ENCODE results near the gene PDE6B. TPM values are rescaled to one million over a fixed set of nuclear protein-coding genes. Genes with fewer than 3 reads are reported as not detected.
"Not testable (repeated sequence)": the region's sequence is repeated elsewhere in the genome, so short reads cannot be mapped to it uniquely, and the experiment has no call there.

Gene PDE6B
- total RNA-seq, 2 experiments from 2014 or later: 11.4 to 13.9 TPM

GRCh38 chr4:704971-705277 is 79.6 kb downstream of the PDE6B start:
- peaks cover 3% of the 10 kb centered on the region for H3K36me3 Mint-ChIP-seq (ENCODE audit: low read depth)
- ChIA-PET CTCF (no interaction called here), POLR2A (no interaction called here)
- H3K27me3 Mint-ChIP-seq: no peaks in the 10 kb centered on the region
- DNase-seq: no peak
- peaks cover 18% of the 10 kb centered on the region for H3K4me1 Mint-ChIP-seq (ENCODE audit: low read depth)
- H3K27ac Mint-ChIP-seq: no peak overlapping the region
- no peak for TF ChIP-seq CTCF (IDR thresholded peaks at IDR 0.05)
- no peak for ATAC-seq
- intact Hi-C loops (cut with micrococcal nuclease): no loop called here
- H3K4me3 Mint-ChIP-seq: peak overlapping the region; percentile 68
- no peaks in the 10 kb centered on the region for H3K9me3 Mint-ChIP-seq

- Mint-ChIP-seq H3K27ac (no peak within 1 kb of the TSS), H3K36me3 (ENCODE audit: low read depth) (peaks cover 3% of the 10 kb centered on the region), H3K4me3 (peak within 1 kb of the TSS; percentile 68), H3K27me3 (no peaks in the 10 kb centered on the region), H3K9me3 (no peaks in the 10 kb centered on the region), H3K4me1 (ENCODE audit: low read depth) (peaks cover 20% of the 10 kb centered on the region)
- ChIA-PET CTCF (no interaction called here), POLR2A (no interaction called here)
- TF ChIP-seq CTCF (IDR thresholded peaks at IDR 0.05): no peak
- ATAC-seq: peak; percentile 99
- peak; percentile 98 for DNase-seq
- intact Hi-C loops (cut with micrococcal nuclease): no loop called here
These were observed 80.1 kb downstream of the PDE6B start, which contains the start of gene PCGF3 for GRCh38 chr4:705278-706082. Gene PCGF3, plus strand, starts transcription at chr4:705832. Its CDS starts 27,849 bp downstream, at chr4:733681.

GRCh38 chr4:706083-706633 is 80.8 kb downstream of the PDE6B start:
- intact Hi-C loops (cut with micrococcal nuclease); DNase-seq; H3K27ac Mint-ChIP-seq; CTCF ChIA-PET; ATAC-seq; H3K27me3 Mint-ChIP-seq; POLR2A ChIA-PET; H3K9me3 Mint-ChIP-seq; H3K36me3 Mint-ChIP-seq (ENCODE audit: low read depth): not testable (repeated sequence)
- H3K4me3 Mint-ChIP-seq: peak overlapping the region; percentile 68
- H3K4me1 Mint-ChIP-seq (ENCODE audit: low read depth): peaks cover 22% of the 10 kb centered on the region

- CTCF ChIA-PET: no interaction called here
- Mint-ChIP-seq H3K27ac (no peak overlapping the region), H3K27me3 (no peaks in the 10 kb centered on the region), H3K4me3 (no peak overlapping the region), H3K9me3 (no peaks in the 10 kb centered on the region), H3K4me1 (ENCODE audit: low read depth) (peaks cover 22% of the 10 kb centered on the region), H3K36me3 (ENCODE audit: low read depth) (peaks cover 3% of the 10 kb centered on the region)
- TF ChIP-seq CTCF (IDR thresholded peaks at IDR 0.05): no peak
- POLR2A ChIA-PET: no interaction called here
- DNase-seq (no peak), ATAC-seq (no peak)
- intact Hi-C loops (cut with micrococcal nuclease): no loop called here
These were observed 81.6 kb downstream of the PDE6B start for GRCh38 chr4:706834-707598.

- intact Hi-C loops (cut with micrococcal nuclease): no loop called here
These were observed 82.7 kb downstream of the PDE6B start for GRCh38 chr4:707929-708630.

More at GRCh38 chr4:707929-708630, 82.7 kb downstream of the PDE6B start:
- ATAC-seq (no peak), DNase-seq (no peak)
- Mint-ChIP-seq H3K9me3 (no peaks in the 10 kb centered on the region), H3K36me3 (ENCODE audit: low read depth) (peaks cover 3% of the 10 kb centered on the region), H3K4me3 (no peak overlapping the region), H3K27me3 (no peaks in the 10 kb centered on the region), H3K4me1 (ENCODE audit: low read depth) (peaks cover 22% of the 10 kb centered on the region), H3K27ac (no peak overlapping the region)
- TF ChIP-seq CTCF (IDR thresholded peaks at IDR 0.05): no peak
- ChIA-PET POLR2A (no interaction called here), CTCF (no interaction called here)
